Smooth muscle cell (in vitro differentiated cells): ENCODE measurements around the gene NFIX. TPM values are rescaled to one million over a fixed set of nuclear protein-coding genes. Genes with fewer than 3 reads are reported as not detected.

ENCODE experiments used
- DNase-seq: peaks from one replicate; lab custom pipeline; 2025; ENCODE audit not compliant: unreplicated experiment; lab: John Stamatoyannopoulos, UW
- H2AFZ ChIP-seq: fragments of 200-600 bp; sonication (generic); 2 replicates; pipeline ENCODE4 v1.6.0; 2016; ENCODE audit warnings: antibody characterized with exemption, low read depth, mild to moderate bottlenecking
- H3F3A ChIP-seq: fragments of 200-600 bp; sonication (generic); 2 replicates; pipeline ENCODE4 v1.6.0; 2017; ENCODE audit warnings: antibody characterized with exemption, low read depth
- H3K27ac ChIP-seq: fragments of 200-600 bp; sonication (generic); 2 replicates; pipeline ENCODE4 v1.5.1; 2016; ENCODE audit warnings: low read depth, mild to moderate bottlenecking
- H3K27me3 ChIP-seq: fragments of 200-600 bp; sonication (generic); 2 replicates; pipeline ENCODE4 v1.6.1; 2016; ENCODE audit warnings: low read depth, mild to moderate bottlenecking
- H3K36me3 ChIP-seq: fragments of 200-600 bp; sonication (generic); 2 replicates; pipeline ENCODE4 v1.5.1; 2016; ENCODE audit warnings: low read depth
- H3K4me1 ChIP-seq: fragments of 200-600 bp; sonication (generic); 2 replicates; pipeline ENCODE4 v1.5.1; 2016; ENCODE audit warnings: low read depth
- H3K4me2 ChIP-seq: fragments of 200-600 bp; sonication (generic); 2 replicates; pipeline ENCODE4 v1.6.0; 2016; ENCODE audit warnings: mild to moderate bottlenecking
- H3K4me3 ChIP-seq: fragments of 200-600 bp; sonication (generic); 2 replicates; pipeline ENCODE4 v1.5.1; 2016; ENCODE audit warnings: mild to moderate bottlenecking
- H3K79me2 ChIP-seq: fragments of 200-600 bp; sonication (generic); 2 replicates; pipeline ENCODE4 v1.6.0; 2016; ENCODE audit warnings: low read depth, mild to moderate bottlenecking
- H3K9ac ChIP-seq: fragments of 200-600 bp; sonication (generic); 2 replicates; pipeline ENCODE4 v1.6.0; 2016; ENCODE audit warnings: low read depth
- H3K9me3 ChIP-seq: fragments of 200-600 bp; sonication (generic); replicated peaks from 2 replicates; pipeline ENCODE4 v1.5.1; 2016; ENCODE audit warnings: low read depth
- H4K20me1 ChIP-seq: fragments of 200-600 bp; sonication (generic); 2 replicates; pipeline ENCODE4 v1.6.0; 2016; ENCODE audit warnings: low read depth
- WGBS: methylation state at CpG from one replicate; pipeline ENCODE4 v1.1.7; 2016; ENCODE audit warnings: low lambda C conversion rate; 5-methylcytosine and 5-hydroxymethylcytosine counted together
- polyA plus RNA-seq: library from polyadenylated mRNA; unstranded; fragments of >200 nt; fragmentation: Nextera tagmentation; extraction: Ambion mirVana; gene quantifications from 2 replicates; pipeline ENCODE4 v1.2.1, GENCODE V29; 2016
- total RNA-seq: library from RNA; depleted of rRNA; stranded (reverse); fragments of >200 nt; gene quantifications from 2 replicates; pipeline ENCODE4 v1.2.3, GENCODE V29; 2014
- TF ChIP-seq, protein P1 (sequence below): fragments of 200-600 bp; sonication (generic); IDR thresholded peaks from 2 replicates; pipeline ENCODE4 v1.5.1; 2017; ENCODE audit warnings: borderline replicate concordance, mild to moderate bottlenecking, antibody characterized with exemption; ENCODE audit not compliant: insufficient read depth, poor library complexity, severe bottlenecking

Gene NFIX
- total and polyA plus RNA-seq, 2 experiments from 2014 or later = 1.9 to 2.3 TPM

- no peak for DNase-seq
- peaks cover 6% of the 10 kb centered on the region for H3K79me2 ChIP-seq
- H3K9ac ChIP-seq = no peak overlapping the region
- H3K4me2 ChIP-seq = no peak overlapping the region
- TF ChIP-seq, protein P1, sequence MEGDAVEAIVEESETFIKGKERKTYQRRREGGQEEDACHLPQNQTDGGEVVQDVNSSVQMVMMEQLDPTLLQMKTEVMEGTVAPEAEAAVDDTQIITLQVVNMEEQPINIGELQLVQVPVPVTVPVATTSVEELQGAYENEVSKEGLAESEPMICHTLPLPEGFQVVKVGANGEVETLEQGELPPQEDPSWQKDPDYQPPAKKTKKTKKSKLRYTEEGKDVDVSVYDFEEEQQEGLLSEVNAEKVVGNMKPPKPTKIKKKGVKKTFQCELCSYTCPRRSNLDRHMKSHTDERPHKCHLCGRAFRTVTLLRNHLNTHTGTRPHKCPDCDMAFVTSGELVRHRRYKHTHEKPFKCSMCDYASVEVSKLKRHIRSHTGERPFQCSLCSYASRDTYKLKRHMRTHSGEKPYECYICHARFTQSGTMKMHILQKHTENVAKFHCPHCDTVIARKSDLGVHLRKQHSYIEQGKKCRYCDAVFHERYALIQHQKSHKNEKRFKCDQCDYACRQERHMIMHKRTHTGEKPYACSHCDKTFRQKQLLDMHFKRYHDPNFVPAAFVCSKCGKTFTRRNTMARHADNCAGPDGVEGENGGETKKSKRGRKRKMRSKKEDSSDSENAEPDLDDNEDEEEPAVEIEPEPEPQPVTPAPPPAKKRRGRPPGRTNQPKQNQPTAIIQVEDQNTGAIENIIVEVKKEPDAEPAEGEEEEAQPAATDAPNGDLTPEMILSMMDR = no peak
- H3K27ac ChIP-seq = no peak overlapping the region
- 99% methylated on average over 14 of the region's 15 CpGs for WGBS
- H3F3A ChIP-seq = no peaks in the 10 kb centered on the region
- H4K20me1 ChIP-seq = no peaks in the 10 kb centered on the region
- H3K4me3 ChIP-seq = no peak overlapping the region
- H3K36me3 ChIP-seq = no peaks in the 10 kb centered on the region
- H2AFZ ChIP-seq = no peak overlapping the region
- H3K9me3 ChIP-seq = no peaks in the 10 kb centered on the region
- no peaks in the 10 kb centered on the region for H3K4me1 ChIP-seq
- H3K27me3 ChIP-seq = no peaks in the 10 kb centered on the region
These were observed 114.9 kb downstream of the NFIX start for GRCh38 chr19:13110099-13110610.

DNA sequence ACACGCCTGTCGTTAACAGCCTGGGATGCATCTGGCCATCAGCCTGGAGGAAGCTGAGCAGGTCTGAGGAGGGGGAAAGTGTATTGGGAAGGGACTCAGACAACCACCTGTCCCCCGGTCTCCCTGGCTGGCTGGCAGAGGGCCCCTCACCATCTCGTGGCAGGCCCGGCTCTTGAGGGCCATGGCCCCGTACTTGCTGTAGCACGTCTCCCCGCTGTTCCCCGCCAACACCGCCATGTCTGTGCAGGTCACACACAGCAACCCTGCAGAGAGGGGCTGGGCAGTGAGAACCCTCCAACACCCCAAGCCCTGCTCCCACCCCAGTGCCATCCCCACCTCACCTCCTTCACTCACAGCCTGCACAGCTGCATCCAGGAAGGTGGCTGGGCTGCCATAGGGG is 117.3 kb downstream of the NFIX start:
- WGBS = 96% methylated on average over 10 of the region's 10 CpGs
- H3K4me1 ChIP-seq = peaks cover 6% of the 10 kb centered on the region

DNA sequence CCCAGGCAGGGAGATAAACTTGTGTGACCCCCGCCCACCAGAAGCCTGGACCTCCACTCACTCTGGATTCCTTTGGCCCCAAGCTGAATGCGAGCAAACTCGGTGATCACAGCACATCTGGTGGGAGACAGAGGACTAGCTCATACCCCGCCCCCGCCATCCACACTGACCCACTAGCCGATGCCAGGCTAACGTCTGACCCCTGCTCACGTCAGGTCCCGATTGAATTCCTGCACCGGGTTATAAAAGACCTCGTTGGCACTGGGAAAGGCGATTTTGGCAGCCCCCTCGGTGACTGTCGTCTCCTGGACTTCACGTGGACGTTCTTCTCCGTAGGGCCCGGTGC is 120.6 kb downstream of the NFIX start:
- WGBS = 2% methylated on average over 18 of the region's 18 CpGs
- Histone ChIP-seq H4K20me1 (peaks cover 22% of the 10 kb centered on the region), H3K4me2 (peak overlapping the region; percentile 93), H3K27me3 (no peaks in the 10 kb centered on the region), H3K9me3 (no peaks in the 10 kb centered on the region), H3K9ac (peak overlapping the region; percentile 97), H3K4me1 (peaks cover 24% of the 10 kb centered on the region), H3K79me2 (peaks cover 39% of the 10 kb centered on the region), H3K4me3 (peak overlapping the region; percentile 93), H2AFZ (peak overlapping the region; percentile 75), H3K36me3 (no peaks in the 10 kb centered on the region), H3F3A (no peaks in the 10 kb centered on the region), H3K27ac (peak overlapping the region; percentile 90)
- DNase-seq = no peak
- TF ChIP-seq, protein P1 = no peak

More for the DNA sequence above, 117.3 kb downstream of the NFIX start:
- H3K9me3 ChIP-seq = no peaks in the 10 kb centered on the region
- no peaks in the 10 kb centered on the region for H3K36me3 ChIP-seq
- H3K4me2 ChIP-seq = no peak overlapping the region
- H4K20me1 ChIP-seq = no peaks in the 10 kb centered on the region
- TF ChIP-seq, protein P1 = no peak
- H2AFZ ChIP-seq = no peak overlapping the region
- H3K27me3 ChIP-seq = no peaks in the 10 kb centered on the region
- no peaks in the 10 kb centered on the region for H3F3A ChIP-seq
- H3K9ac ChIP-seq = no peak overlapping the region
- H3K79me2 ChIP-seq = peaks cover 13% of the 10 kb centered on the region
- H3K27ac ChIP-seq = no peak overlapping the region
- no peak for DNase-seq
- H3K4me3 ChIP-seq = no peak overlapping the region
